Measurements from ENCODE around the gene MAP3K20. TPM values are rescaled to one million over a fixed set of nuclear protein-coding genes. Genes with fewer than 3 reads are reported as not detected.

Gene MAP3K20
- total and polyA plus RNA-seq, 5 donors = 86.3 to 327 (median 269) TPM

DNA sequence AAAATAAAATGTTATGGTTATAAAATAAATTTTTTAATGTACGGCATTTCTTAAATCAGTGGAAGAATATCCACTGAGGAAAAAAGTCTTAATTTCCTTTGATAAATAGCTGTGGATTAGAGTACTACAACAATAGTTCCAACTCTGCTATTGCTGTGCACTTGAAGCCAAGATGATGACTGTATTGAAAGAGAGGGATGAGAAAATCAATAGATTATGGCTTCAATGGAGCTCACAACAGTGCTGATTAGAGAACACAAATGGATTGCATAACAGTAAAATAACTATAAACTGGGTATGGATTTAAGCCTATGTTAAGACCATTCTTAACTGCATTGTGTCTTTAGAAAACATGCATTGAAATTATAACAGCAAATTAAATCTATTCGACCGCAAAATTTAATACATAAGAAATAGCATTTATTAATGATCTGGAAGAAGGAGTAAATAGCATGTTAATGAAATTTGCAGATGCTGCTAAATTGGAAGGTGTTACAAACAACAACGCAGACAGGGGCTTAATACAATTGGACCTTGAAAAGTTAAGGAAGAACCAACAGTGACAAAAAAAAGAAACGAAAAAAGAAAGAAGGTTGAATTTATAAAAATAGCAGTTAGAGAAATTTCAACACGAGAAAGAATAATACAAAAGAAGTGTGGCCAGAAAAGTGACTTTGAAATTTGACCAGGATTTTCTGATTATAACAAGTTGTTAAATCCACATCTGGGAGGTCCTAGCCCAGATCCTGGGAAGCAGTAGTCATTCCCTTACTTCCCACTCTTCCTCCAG is 8.6 kb upstream of the MAP3K20 start:
- Histone ChIP-seq H3K4me3 (ENCODE audit: low read length) (no peak overlapping the region), H3K9me3 (ENCODE audit: control insufficient read depth, low read length) (no peaks in the 10 kb centered on the region), H3K4me1 (ENCODE audit: control insufficient read depth, insufficient read depth, low read length) (no peaks in the 10 kb centered on the region), H3K27ac (ENCODE audit: low read length) (no peak overlapping the region), H3K27me3 (ENCODE audit: control insufficient read depth, insufficient read depth) (no peaks in the 10 kb centered on the region)
- 83% methylated on average over 6 of the region's 6 CpGs for WGBS
- no peak for ATAC-seq
- no peak for DNase-seq
- intact Hi-C loops (cut with DNase I) = no loop called here

DNA sequence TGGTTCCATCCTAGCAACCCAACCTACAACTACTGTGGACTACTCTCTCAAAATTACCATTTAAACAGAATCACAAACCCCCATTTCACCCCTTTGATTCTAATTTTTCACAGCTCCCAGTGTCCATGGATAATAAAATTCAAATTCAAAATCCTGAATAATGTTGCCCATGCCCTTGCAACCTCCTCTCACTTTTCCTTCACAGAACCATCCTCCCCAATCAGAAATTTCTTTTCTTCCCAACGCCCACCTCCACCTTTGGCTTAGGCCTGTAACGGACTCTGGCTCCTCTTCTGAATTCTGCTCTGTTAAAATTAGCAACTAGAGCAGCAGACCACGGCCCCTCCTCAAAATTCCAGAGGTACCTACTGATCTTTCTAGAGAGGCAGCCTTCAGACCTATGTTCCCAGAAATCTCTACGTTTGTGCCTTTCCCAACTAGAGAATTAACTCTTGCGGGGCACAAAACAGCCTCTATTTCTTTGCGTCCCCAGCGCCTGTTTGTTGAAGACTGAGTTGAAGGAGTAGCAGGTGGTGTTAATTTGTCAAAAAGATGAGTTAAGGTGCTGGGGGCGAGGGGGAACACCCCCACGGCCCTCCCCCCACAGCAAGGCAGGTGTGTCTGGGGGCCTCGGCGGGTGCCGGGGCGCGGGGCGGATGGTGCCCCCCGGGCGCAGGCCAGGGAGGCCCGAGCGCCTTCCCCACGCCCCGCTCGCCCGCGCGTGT is 428 bp upstream of the MAP3K20 start:
- intact Hi-C loops (cut with DNase I) = loop anchor here in 3 of 4 donors (2.0 to 5.0 kb wide), 6 partner anchors 38 to 137 kb away; no protein-coding TSS in a partner anchor
- no peak for DNase-seq
- ATAC-seq = no peak
- Histone ChIP-seq H3K9me3 (ENCODE audit: control insufficient read depth, low read length) (no peaks in the 10 kb centered on the region), H3K4me1 (ENCODE audit: control insufficient read depth, insufficient read depth, low read length) (peaks cover 2% of the 10 kb centered on the region), H3K27ac (ENCODE audit: low read length) (peak overlapping the region; percentile 84), H3K27me3 (ENCODE audit: control insufficient read depth, insufficient read depth) (no peaks in the 10 kb centered on the region), H3K4me3 (ENCODE audit: low read length) (peak overlapping the region; percentile 70)
- 7% methylated on average over 25 of the region's 25 CpGs for WGBS

DNA sequence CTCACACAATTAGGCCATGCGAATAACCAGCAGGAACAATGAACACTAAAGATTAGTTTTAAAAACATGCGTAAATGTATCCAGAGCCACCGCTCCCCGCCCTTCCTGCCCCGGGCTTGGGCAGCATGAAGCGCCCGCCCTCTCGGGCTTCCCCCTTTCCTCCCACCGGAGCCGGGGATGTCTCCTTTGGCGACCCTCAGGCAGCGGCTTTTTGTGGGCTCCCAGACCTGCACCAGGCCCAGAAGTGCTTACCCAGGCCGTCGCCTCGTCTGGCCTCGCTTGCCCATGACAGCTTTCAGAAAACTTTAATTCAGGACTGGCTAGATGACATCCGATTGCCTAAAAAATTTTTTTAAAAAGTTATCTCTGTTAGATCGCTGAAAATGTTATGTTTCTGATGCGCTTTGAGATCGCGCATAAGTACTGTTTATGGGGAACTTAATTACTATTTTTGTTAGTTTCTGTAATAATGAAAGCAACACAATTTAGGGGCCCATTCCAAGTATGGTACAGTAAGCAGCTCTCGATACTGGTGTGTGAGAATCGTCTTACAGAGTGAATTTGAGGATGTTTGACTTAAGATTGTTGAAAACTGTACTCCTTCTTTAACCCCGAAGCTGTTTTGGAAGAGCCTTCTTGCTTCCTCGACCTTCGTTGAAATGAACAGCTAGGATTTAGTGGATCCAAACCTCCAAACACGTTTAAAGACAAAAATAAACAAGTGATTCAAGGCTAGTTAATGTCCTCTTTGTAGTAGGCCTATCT is 1.1 kb downstream of the MAP3K20 start:
- 1% methylated on average over 27 of the region's 27 CpGs for WGBS
- Histone ChIP-seq H3K27me3 (ENCODE audit: control insufficient read depth, insufficient read depth) (no peaks in the 10 kb centered on the region), H3K4me1 (ENCODE audit: control insufficient read depth, insufficient read depth, low read length) (peaks cover 2% of the 10 kb centered on the region), H3K4me3 (ENCODE audit: low read length) (peak overlapping the region; percentile 70), H3K27ac (ENCODE audit: low read length) (peak overlapping the region; percentile 84), H3K9me3 (ENCODE audit: control insufficient read depth, low read length) (no peaks in the 10 kb centered on the region)
- intact Hi-C loops (cut with DNase I) = loop anchor here in 3 of 4 donors (5.0 kb wide), 5 partner anchors 39 to 136 kb away; no protein-coding TSS in a partner anchor
- peak; percentile 48 to 82 (median 77) for DNase-seq
- ATAC-seq = peak; percentile 46 to 67

DNA sequence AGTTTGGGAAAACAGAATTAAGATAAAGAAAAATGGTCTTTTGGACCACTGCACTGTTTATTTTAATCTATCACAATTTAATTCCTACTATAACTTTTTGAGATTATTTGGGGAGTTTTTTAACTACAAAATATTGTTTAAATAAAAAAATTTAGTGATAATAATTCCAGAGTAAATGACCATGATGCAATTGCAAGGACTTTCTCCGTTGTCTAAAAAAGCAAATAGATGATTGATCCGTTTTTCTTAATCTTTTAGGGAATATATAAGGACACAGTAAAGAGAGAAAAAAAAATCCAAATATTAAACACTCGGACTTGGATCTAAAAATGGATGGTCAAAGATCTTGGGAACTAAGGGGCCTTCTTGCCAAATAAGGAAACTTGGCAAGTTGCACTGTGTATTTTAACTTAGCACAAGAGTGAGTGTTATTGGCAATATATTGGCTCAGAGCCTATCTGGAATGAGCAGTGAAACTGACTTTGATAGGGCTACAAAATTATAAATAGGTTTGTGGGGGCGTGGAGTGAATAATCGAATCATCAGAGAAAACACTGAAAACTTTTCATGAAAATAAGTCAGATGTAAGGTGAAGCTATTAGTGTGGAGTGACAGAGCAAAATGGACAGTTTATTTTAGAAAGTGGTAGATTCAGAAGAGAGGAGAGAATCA is 2.0 kb downstream of the MAP3K20 start:
- intact Hi-C loops (cut with DNase I) = loop anchor here in 3 of 4 donors (5.0 kb wide), 5 partner anchors 40 to 135 kb away; no protein-coding TSS in a partner anchor
- DNase-seq (no peak), ATAC-seq (no peak)
- Histone ChIP-seq H3K9me3 (ENCODE audit: control insufficient read depth, low read length) (no peaks in the 10 kb centered on the region), H3K4me3 (ENCODE audit: low read length) (peak overlapping the region; percentile 70), H3K27ac (ENCODE audit: low read length) (no peak overlapping the region), H3K27me3 (ENCODE audit: control insufficient read depth, insufficient read depth) (no peaks in the 10 kb centered on the region), H3K4me1 (ENCODE audit: control insufficient read depth, insufficient read depth, low read length) (peaks cover 4% of the 10 kb centered on the region)
- 36% methylated on average over 5 of the region's 5 CpGs for WGBS

DNA sequence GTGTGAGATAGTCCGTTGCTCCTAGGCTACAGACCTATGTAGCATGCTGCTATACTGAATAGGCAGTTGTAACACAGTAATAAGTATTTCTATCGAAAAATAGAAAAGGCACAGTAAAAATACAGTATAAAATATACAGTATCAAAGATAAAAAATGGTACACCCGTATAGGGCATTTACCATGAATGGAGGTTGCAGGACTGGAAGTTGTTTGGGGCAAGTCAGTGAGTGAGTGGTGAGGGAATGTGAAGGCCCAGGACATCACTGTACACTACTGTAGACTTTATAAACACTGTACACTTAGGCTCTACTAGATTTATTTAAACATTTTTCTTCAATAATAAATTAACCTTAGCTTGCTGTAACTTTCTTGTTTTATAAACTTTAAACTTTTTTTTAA is 3.5 kb downstream of the MAP3K20 start:
- intact Hi-C loops (cut with DNase I) = loop anchor here in 3 of 4 donors (5.0 kb wide), 5 partner anchors 42 to 133 kb away; no protein-coding TSS in a partner anchor
- peaks cover 5% of the 10 kb centered on the region for H3K4me1 ChIP-seq (ENCODE audit: control insufficient read depth, insufficient read depth, low read length)
- 81% methylated on average over 3 of the region's 3 CpGs for WGBS
- DNase-seq (no peak), ATAC-seq (no peak)
- H3K27me3 ChIP-seq (ENCODE audit: control insufficient read depth, insufficient read depth) = no peaks in the 10 kb centered on the region
- no peaks in the 10 kb centered on the region for H3K9me3 ChIP-seq (ENCODE audit: control insufficient read depth, low read length)
- H3K4me3 ChIP-seq (ENCODE audit: low read length) = no peak overlapping the region
- H3K27ac ChIP-seq (ENCODE audit: low read length) = no peak overlapping the region

DNA sequence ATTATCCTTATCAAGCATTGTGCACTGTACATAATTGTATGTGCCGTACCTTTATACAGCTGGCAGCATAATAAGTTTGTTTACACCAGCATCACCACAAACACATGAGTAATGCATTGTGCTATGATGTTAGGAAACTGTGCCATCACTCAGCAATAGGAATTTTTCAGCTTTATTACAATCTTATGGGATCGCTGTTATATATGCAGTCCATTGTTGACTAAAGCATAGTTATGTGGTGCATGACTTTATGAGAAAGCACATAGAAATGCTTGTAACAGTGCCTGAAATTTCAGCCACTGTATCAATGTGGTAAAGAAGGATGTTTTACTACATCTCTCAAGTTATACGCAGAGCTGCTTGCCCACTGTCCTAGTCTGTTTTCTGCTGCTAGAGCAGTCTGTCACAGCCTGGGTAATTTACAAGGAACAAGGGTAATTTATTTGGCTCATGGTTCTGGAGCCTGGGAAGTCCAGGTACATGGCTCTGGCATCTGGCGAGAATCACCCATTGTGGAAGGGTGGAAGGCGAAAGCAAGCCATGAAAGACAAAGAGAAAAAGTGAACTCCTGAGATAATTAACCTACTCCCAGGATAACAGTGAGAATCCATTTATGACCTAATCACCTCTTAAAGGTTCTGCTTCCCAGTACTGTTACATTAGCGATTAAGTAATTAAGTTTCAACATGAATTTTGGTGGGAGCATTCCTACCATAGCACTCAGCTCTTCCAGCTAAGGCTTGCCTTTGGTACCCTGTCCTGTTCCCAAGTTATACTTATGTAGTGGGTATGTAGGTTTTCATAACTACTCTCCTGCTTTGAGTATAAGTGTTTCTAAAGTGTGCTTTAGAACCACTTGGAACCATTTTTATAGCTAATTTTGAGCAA is 4.6 kb downstream of the MAP3K20 start:
- no peaks in the 10 kb centered on the region for H3K9me3 ChIP-seq (ENCODE audit: control insufficient read depth, low read length)
- H3K4me3 ChIP-seq (ENCODE audit: low read length) = no peak overlapping the region
- ATAC-seq (no peak), DNase-seq (no peak)
- intact Hi-C loops (cut with DNase I) = loop anchor here (5.0 kb wide), 5 partner anchors 43 to 132 kb away; no protein-coding TSS in a partner anchor
- 98% methylated on average over 6 of the region's 6 CpGs for WGBS
- no peak overlapping the region for H3K27ac ChIP-seq (ENCODE audit: low read length)
- H3K27me3 ChIP-seq (ENCODE audit: control insufficient read depth, insufficient read depth) = no peaks in the 10 kb centered on the region
- H3K4me1 ChIP-seq (ENCODE audit: control insufficient read depth, insufficient read depth, low read length) = peaks cover 3% of the 10 kb centered on the region

DNA sequence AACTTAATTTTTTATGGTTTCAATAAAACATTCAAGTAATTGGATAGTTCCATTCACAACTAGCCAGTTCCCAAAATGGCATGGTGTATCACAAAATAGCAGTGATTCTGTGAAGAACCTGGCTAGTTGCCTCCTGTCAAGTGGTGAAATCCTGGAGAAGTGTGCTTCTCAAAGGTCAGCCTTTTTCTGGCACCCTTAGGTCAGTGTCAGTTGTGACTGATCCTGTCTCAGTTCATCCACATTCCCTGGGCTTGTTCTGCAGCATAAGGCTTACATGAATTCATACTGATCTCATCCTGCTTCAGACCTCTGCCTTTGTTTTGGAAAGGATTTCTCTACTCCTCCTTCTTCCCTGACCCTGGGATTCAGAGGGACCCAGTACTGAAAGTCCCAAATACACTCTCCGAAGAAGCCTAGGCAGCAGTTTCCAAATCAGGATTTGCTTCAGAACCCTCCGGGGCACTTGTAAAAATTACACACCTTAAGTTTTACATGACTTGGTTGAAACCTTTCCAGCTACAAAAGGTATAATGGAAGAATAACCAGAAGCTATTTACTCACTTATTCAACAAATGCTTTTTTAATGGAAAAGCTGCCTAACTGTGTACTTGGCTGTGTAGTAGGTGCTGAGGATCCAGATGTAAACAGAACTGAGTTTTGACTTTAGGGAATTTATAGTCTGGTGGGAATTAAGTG is 11.0 kb downstream of the MAP3K20 start:
- intact Hi-C loops (cut with DNase I) = no loop called here
- peak; percentile 27 to 64 for ATAC-seq
- 57% methylated on average over 2 of the region's 2 CpGs for WGBS

DNA sequence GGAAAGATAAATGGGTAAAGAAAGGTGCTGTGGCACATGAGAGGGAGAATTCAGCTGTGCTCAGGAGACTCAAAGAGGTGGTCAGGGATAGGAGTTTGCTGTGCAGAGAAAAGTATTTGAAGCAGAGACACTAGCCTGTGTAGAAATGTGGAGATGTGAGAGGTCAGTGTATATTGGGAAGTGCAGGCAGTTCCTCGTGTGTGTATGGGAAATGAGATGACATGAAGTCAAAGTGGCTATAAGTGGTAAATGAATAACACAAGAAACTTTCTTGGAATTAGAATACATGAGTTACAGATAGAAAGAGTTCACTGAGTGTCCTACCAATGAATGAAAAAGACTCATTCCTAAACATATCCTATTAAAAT is 11.6 kb downstream of the MAP3K20 start:
- DNase-seq = no peak
- ATAC-seq = peak in 1 of 2 donors; percentile 51
- intact Hi-C loops (cut with DNase I) = no loop called here
- H3K9me3 ChIP-seq (ENCODE audit: control insufficient read depth, low read length) = no peaks in the 10 kb centered on the region
- peaks cover 5% of the 10 kb centered on the region for H3K4me1 ChIP-seq (ENCODE audit: control insufficient read depth, insufficient read depth, low read length)
- no peaks in the 10 kb centered on the region for H3K27me3 ChIP-seq (ENCODE audit: control insufficient read depth, insufficient read depth)
- H3K4me3 ChIP-seq (ENCODE audit: low read length) = no peak overlapping the region
- 40% methylated on average over 1 of the region's 1 CpG for WGBS
- peak overlapping the region; percentile 74 for H3K27ac ChIP-seq (ENCODE audit: low read length)

More for the DNA sequence above, 11.0 kb downstream of the MAP3K20 start:
- DNase-seq = no peak
- no peak overlapping the region for H3K4me3 ChIP-seq (ENCODE audit: low read length)
- no peaks in the 10 kb centered on the region for H3K9me3 ChIP-seq (ENCODE audit: control insufficient read depth, low read length)
- H3K27ac ChIP-seq (ENCODE audit: low read length) = peak overlapping the region; percentile 74
- peaks cover 3% of the 10 kb centered on the region for H3K4me1 ChIP-seq (ENCODE audit: control insufficient read depth, insufficient read depth, low read length)
- no peaks in the 10 kb centered on the region for H3K27me3 ChIP-seq (ENCODE audit: control insufficient read depth, insufficient read depth)

DNA sequence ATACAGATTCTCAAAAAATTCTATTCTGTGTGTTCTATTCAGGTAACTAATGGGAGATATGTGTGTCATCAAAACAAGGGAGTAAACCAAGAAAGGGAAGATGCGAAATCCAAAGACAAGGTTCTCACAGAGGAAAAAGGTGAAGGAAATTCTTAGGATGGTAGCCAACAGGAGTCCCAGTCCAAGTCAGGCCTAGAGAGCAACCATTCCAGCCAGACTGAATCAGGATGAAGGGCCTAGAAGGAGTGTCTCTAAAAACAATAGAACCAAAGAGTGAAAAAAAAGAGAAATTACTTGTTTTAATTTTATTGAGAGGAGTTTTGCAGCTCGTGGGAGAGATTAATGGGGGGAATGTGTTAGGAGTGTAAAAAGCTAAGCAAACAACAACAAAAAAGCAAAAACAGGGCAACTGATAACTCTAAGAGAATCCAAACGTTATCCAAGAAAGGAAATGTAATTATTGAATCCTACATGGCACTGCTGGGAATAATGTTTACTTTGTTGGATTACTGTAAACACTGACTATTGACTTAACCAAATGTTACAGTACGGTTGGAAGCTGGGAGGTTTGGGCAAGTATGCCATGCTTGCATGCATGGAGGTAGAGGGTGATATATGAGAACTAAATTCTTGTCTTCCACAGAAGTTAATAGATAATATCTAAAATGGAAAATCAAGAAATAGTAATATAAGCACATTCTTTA is 12.3 kb downstream of the MAP3K20 start:
- no peak overlapping the region for H3K4me3 ChIP-seq (ENCODE audit: low read length)
- no peak overlapping the region for H3K27ac ChIP-seq (ENCODE audit: low read length)
- intact Hi-C loops (cut with DNase I) = no loop called here
- peaks cover 2% of the 10 kb centered on the region for H3K4me1 ChIP-seq (ENCODE audit: control insufficient read depth, insufficient read depth, low read length)
- no peaks in the 10 kb centered on the region for H3K9me3 ChIP-seq (ENCODE audit: control insufficient read depth, low read length)
- H3K27me3 ChIP-seq (ENCODE audit: control insufficient read depth, insufficient read depth) = no peaks in the 10 kb centered on the region
- ATAC-seq (no peak), DNase-seq (no peak)
- 80% methylated on average over 4 of the region's 4 CpGs for WGBS

Data from right cardiac atrium (tissue), 5 donors.